Left lung (tissue), 10 donors: Measurements from ENCODE around the gene THAP9. TPM values are rescaled to one million over a fixed set of nuclear protein-coding genes. Genes with fewer than 3 reads are reported as not detected.

Experiments
- ATAC-seq: fragments of 200-7000 bp; cut with Tn5 transposase; one replicate; pipeline ENCODE4 v1.9.1; 2020; ENCODE audit warnings: moderate library complexity
- DNase-seq, 4 donors: peaks; one replicate each; pipeline ENCODE4 v3.0.0-alpha.2; 2013 to 2020
- H3K27ac ChIP-seq, 2 donors: fragments of 200-600 bp; sonication (generic) in 1 of 2; one replicate each; pipeline versions ENCODE4 v1.5.0 to v1.8.0; 2020 to 2021
- H3K27me3 ChIP-seq, 2 donors: fragments of 200-600 bp; sonication (generic) in 1 of 2; one replicate each; pipeline versions ENCODE4 v1.5.0 to v1.8.0; 2020 to 2021
- H3K36me3 ChIP-seq, 2 donors: fragments of 200-600 bp; sonication (generic) in 1 of 2; one replicate each; pipeline versions ENCODE4 v1.5.0 to v1.8.0; 2020 to 2021
- H3K4me1 ChIP-seq, 2 donors: fragments of 200-600 bp; one replicate each; pipeline ENCODE4 v1.8.0; 2021
- H3K4me3 ChIP-seq, 2 donors: fragments of 200-600 bp; sonication (generic) in 1 of 2; one replicate each; pipeline versions ENCODE4 v1.5.0 to v1.8.0; 2020 to 2021; ENCODE audit warnings: mild to moderate bottlenecking in 1 of 2
- H3K9me3 ChIP-seq, 2 donors: fragments of 200-600 bp; sonication (generic) in 1 of 2; one replicate each; pipeline versions ENCODE4 v1.5.0 to v1.8.0; 2020 to 2021
- CTCF ChIP-seq, 2 donors: fragments of 200-600 bp; sonication (generic) in 1 of 2; IDR thresholded peaks; one replicate each; pipeline versions ENCODE4 v1.5.0 to v1.8.0; 2021; ENCODE audit warnings: antibody characterized with exemption in 2 of 2
- intact Hi-C, 2 donors: fragments of 100-400 bp; cut with DNase I; formaldehyde crosslinking; loops; one replicate each; pipeline versions ENCODE4 v1.11.2 to v1.14.2; 2022
- polyA plus RNA-seq, 6 donors: library from polyadenylated mRNA; unstranded; fragments of 120-200 nt; gene quantifications; one replicate each; pipeline ENCODE4 v1.2.1, GENCODE V29; 2013; ENCODE audit not compliant: insufficient read length in 6 of 6
- total RNA-seq, 2 donors: library from RNA; stranded (reverse); fragmentation: NEBNext Ultra II Directional; extraction: Animal tissue kit (Norgen Biotek cat#: 25700); gene quantifications; one replicate each; pipeline ENCODE4 v1.2.1, GENCODE V29; 2021
- donor health status: DM: no; HTN: yes; CAD: no.
- donor health status: DM: no; HTN: no; CAD: no.

THAP9 gene
- total and polyA plus RNA-seq, 8 donors: 2.1 to 13.2 (median 11.5) TPM

DNA sequence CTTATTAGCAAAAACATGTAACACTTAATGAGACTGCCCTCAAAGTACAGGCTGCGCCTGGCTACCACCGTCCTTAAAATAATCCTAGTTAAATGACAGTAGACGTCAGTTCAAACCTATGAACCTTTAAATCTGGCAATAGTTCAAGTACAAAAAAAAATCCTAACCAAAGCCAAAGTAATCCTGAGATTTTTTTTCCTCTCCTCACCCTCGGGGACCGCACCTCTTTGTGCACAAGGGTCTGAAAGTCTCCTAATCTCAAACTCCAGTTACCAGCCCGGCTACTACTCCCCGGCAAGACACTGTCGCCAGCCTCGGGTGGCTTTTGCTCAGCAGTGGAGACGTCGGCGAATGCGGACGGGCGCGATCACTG is 10.0 kb upstream of the THAP9 start:
- peak overlapping the region; percentile 68 to 72 for H3K4me3 ChIP-seq
- peak overlapping the region; percentile 95 to 98 for H3K27ac ChIP-seq
- H3K27me3 ChIP-seq: no peaks in the 10 kb centered on the region
- peaks cover 7 to 46% of the 10 kb centered on the region in 2 donors for H3K4me1 ChIP-seq
- no peaks in the 10 kb centered on the region for H3K9me3 ChIP-seq
- intact Hi-C loops: no loop called here
- ATAC-seq: peak; percentile 9
- TF ChIP-seq CTCF (IDR thresholded peaks at IDR 0.05): no peak
- peaks cover 0 to 27% of the 10 kb centered on the region in 2 donors for H3K36me3 ChIP-seq
- no peak for DNase-seq

DNA sequence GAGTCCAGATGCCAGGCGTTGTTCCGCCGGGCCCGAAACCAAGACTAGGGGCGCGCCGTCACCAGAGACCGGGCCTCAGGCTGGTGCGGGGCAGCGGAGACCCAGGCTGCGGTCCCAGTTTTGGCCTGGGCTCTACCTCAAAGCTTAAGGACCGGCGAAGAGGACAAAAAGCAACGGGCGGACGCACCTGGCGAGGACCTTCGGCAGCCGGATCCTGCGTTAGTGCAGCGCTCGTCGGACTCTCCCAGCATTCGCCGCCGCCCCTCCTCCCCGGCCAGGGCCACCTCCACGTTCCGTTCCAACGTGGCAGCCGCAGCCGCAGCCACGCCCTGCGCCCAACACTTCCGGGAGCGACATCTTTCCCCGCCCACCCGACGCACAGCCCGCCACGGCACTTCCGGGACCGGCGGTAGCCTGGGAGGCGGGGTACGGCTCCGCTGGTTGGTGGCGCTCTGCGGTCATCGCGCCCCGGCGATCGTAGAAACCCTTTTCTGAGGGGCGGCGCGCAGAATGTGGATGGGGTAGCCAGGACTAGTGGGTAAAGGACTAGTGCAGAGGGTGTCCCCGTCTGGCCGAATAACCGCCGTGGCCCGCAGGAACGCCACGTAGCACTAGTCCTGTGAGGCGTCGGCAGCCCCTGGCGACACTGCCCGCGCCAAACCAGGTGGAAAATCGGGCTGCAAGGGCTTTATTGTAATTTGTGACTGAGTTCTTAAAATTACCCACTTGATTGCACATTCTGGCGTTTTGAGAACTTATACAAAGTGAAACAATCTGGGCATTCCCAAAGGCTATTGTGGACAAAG is 9.4 kb upstream of the THAP9 start, which contains the start of gene SEC31A:
Gene SEC31A, minus strand, starts transcription at position 253 of the 806 bp plus-strand sequence. CDS start 9,217 bp downstream, outside the sequence.
- peak within 1 kb of the TSS; percentile 68 to 72 for H3K4me3 ChIP-seq
- no peak for TF ChIP-seq CTCF (IDR thresholded peaks at IDR 0.05)
- peaks cover 0 to 29% of the 10 kb centered on the region in 2 donors for H3K36me3 ChIP-seq
- DNase-seq (peak; percentile 91 to 99 (median 98)), ATAC-seq (peak; percentile 98)
- H3K27me3 ChIP-seq: no peaks in the 10 kb centered on the region
- H3K4me1 ChIP-seq: peaks cover 1 to 40% of the 10 kb centered on the region in 2 donors
- H3K27ac ChIP-seq: peak within 1 kb of the TSS; percentile 95 to 98
- intact Hi-C loops: no loop called here
- no peaks in the 10 kb centered on the region for H3K9me3 ChIP-seq

DNA sequence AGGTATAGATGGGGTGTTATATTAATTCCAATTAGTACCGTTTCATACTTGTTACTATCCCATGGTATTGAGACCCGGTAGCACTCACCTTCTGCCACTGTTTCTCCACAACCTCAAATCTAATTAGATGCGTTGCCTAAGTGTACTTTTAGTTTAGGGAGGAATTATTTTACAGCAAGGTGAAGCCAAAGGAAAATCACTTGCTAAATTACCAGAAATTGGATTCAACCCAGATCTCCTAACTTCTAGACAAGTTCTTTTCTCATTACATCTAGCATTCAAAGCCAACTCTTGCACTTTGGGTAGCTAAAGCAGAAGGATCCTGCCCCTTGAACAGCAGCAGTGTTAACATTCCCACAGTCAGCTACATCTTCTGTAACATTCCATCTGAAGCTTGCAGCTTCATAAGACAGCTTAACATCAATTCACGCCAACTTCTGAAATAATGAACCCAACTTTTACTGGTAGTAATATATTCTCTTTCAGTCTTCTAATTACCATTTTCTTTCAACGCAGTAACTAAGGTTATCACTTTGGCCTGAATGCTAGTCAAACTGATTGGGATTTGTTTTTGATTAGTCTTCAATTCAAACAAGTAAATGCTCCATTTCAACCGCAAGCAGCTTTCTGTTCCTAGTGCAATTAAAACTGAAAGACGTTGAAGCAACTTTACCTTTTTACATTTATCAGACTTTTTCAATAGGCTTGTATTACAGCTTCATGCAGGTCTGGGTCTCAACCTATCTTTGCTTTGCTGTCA is 8.6 kb upstream of the THAP9 start:
- H3K27ac ChIP-seq: peak overlapping the region; percentile 95 to 98
- TF ChIP-seq CTCF (IDR thresholded peaks at IDR 0.05): no peak
- ATAC-seq: peak; percentile 4
- peak overlapping the region; percentile 68 to 72 for H3K4me3 ChIP-seq
- H3K27me3 ChIP-seq: no peaks in the 10 kb centered on the region
- H3K4me1 ChIP-seq: peaks cover 0 to 38% of the 10 kb centered on the region in 2 donors
- H3K9me3 ChIP-seq: no peaks in the 10 kb centered on the region
- intact Hi-C loops: no loop called here
- peaks cover 0 to 35% of the 10 kb centered on the region in 2 donors for H3K36me3 ChIP-seq
- DNase-seq: no peak

GRCh38 chr4:82892467-82892802 is 8.1 kb upstream of the THAP9 start:
- H3K9me3 ChIP-seq: no peaks in the 10 kb centered on the region
- peaks cover 0 to 39% of the 10 kb centered on the region in 2 donors for H3K4me1 ChIP-seq
- no peak overlapping the region for H3K4me3 ChIP-seq
- no peak for DNase-seq
- no peaks in the 10 kb centered on the region for H3K27me3 ChIP-seq
- H3K36me3 ChIP-seq: peaks cover 0 to 41% of the 10 kb centered on the region in 2 donors
- no peak overlapping the region for H3K27ac ChIP-seq
- intact Hi-C loops: no loop called here
- no peak for ATAC-seq
- no peak for TF ChIP-seq CTCF (IDR thresholded peaks at IDR 0.05)

DNA sequence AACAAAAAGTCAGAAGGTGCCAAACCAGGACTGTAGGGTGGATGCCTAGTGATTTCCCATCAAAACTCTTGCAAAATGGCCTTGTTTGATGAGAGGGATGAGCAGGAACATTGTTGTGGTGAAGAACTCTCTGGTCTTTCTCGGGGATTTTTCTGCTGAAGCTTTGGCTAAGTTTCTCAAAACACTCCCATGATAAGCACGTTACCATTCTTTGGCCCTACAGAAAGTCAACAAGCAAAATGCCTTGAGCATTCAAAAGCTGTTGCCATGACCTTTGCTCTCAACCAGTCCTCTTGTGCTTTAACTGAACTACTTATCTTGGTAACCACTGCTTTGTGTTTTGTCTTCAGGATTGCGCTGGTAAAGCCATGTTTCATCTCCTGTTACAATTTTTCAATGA is 6.6 kb upstream of the THAP9 start:
- Histone ChIP-seq H3K36me3 (peaks cover 0 to 42% of the 10 kb centered on the region in 2 donors), H3K27ac (no peak overlapping the region), H3K9me3 (no peaks in the 10 kb centered on the region), H3K4me1 (peaks cover 3 to 41% of the 10 kb centered on the region in 2 donors), H3K27me3 (no peaks in the 10 kb centered on the region), H3K4me3 (no peak overlapping the region)
- DNase-seq: no peak
- intact Hi-C loops: no loop called here
- no peak for ATAC-seq
- no peak for TF ChIP-seq CTCF (IDR thresholded peaks at IDR 0.05)
